Measurements from ENCODE around the gene MAGI2.
A peak's percentile ranks its signal among the peaks of the same experiment; 100 is the strongest.

Gene MAGI2

DNA sequence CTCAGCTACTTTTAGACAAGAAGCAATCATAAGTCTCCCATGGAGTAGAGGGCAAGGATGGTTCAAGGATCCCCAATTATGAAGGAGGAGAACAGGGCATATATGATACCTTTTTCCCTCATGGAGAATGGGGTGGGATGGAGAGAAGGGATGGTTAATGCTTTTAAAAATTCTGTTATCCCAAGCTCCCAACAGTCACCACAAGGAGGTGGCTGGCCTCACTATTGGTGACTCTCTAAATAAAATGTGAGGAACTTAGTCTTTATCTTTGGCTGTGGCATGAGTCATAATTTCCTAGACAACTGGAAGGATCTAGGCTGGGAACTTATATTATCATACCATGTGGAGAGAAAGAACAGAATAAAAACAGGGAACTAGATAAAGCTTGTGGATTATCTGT, 1357.9 kb downstream of the MAGI2 start:
- ChIA-PET CTCF (no interaction called here), POLR2A (ENCODE audit: low non-redundant PET) (no interaction called here)
- TF ChIP-seq, protein P1, sequence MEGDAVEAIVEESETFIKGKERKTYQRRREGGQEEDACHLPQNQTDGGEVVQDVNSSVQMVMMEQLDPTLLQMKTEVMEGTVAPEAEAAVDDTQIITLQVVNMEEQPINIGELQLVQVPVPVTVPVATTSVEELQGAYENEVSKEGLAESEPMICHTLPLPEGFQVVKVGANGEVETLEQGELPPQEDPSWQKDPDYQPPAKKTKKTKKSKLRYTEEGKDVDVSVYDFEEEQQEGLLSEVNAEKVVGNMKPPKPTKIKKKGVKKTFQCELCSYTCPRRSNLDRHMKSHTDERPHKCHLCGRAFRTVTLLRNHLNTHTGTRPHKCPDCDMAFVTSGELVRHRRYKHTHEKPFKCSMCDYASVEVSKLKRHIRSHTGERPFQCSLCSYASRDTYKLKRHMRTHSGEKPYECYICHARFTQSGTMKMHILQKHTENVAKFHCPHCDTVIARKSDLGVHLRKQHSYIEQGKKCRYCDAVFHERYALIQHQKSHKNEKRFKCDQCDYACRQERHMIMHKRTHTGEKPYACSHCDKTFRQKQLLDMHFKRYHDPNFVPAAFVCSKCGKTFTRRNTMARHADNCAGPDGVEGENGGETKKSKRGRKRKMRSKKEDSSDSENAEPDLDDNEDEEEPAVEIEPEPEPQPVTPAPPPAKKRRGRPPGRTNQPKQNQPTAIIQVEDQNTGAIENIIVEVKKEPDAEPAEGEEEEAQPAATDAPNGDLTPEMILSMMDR (conservative IDR thresholded peaks at IDR 0.05; ENCODE audit: low read depth) = no peak
- DNase-seq (ENCODE audit: low spot score) = no peak
- no peak overlapping the region for H3K27ac ChIP-seq

DNA sequence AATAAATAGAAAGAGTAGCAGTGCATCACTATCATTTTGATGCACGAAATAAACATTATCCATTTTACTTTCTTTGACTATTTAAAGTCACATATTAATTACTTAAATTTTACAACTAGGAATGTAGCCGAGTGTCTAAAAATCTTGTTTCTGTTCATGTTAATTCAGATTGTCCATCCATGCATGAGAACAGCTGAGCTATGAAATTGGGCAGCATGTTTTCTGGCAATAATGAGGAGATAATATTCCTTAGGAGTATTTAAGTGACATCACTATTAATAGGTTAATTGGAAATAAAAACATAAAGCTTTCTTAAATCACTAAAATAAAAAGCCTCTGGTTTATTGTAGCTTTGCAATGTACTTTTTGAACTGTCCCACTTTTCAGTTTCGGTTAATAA, 1361.1 kb downstream of the MAGI2 start:
- CTCF ChIA-PET = interaction anchor here (0.6 kb wide), 2 partner anchors 1009 to 1360 kb away, joined by 3 to 9 read pairs; no protein-coding TSS in a partner anchor
- TF ChIP-seq, protein P1 (conservative IDR thresholded peaks at IDR 0.05; ENCODE audit: low read depth) = no peak
- DNase-seq (ENCODE audit: low spot score) = no peak
- POLR2A ChIA-PET (ENCODE audit: low non-redundant PET) = no interaction called here
- no peak overlapping the region for H3K27ac ChIP-seq

DNA sequence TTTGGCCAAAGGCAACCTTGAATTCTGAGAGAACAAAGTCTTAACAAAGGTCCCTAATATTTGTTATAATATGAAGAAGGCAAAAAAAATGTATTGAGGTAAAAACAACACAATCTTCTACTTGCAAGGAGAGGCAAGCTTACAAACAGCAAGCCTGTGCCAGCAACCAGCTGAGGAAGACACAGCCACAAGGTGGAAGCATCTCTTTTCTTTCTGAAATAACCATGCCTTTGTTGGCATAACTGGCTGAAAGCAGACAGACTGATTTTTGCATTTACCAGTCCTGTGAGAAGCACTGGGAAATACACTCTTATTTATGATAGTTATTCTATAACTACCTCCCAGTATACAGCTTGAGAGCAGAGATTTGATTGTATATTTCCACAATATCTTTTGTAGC, 1362.9 kb downstream of the MAGI2 start:
- H3K27ac ChIP-seq = no peak overlapping the region
- CTCF ChIA-PET = no interaction called here
- TF ChIP-seq, protein P1 (conservative IDR thresholded peaks at IDR 0.05; ENCODE audit: low read depth) = no peak
- POLR2A ChIA-PET (ENCODE audit: low non-redundant PET) = no interaction called here
- no peak for DNase-seq (ENCODE audit: low spot score)

DNA sequence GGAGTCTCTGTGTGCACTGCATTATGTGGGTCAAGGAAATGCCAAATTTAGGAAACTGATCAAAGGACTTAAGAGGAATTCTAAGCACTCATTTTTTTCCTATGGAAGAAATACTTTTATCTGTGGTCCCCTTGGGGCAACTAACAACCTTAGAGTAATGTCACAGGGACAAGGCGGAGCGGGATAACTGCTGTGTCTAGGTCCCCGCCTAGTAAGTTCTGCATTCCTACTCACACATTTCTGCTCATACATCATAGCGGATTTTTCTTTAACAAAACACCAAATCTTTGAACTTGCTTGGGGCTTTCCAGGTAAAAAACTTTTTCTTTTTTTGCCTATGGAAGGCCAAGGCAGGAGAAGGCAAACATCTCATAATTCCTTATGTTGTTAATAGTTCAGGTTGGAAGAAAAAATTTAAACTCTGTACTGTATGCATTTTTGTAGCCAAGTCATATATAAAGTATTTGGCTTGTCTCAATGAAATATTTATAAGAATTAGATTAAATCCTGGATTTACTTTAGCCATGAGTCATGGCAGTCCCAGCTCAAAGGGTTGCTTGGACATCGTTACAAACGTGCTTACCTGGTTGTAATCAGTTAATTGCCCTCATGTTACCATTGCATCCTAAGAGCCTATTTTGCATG, 1369.9 kb downstream of the MAGI2 start:
- POLR2A ChIA-PET (ENCODE audit: low non-redundant PET) = no interaction called here
- TF ChIP-seq, protein P1 (conservative IDR thresholded peaks at IDR 0.05; ENCODE audit: low read depth) = no peak
- no peak overlapping the region for H3K27ac ChIP-seq
- CTCF ChIA-PET = no interaction called here
- peak; percentile 9 for DNase-seq (ENCODE audit: low spot score)

DNA sequence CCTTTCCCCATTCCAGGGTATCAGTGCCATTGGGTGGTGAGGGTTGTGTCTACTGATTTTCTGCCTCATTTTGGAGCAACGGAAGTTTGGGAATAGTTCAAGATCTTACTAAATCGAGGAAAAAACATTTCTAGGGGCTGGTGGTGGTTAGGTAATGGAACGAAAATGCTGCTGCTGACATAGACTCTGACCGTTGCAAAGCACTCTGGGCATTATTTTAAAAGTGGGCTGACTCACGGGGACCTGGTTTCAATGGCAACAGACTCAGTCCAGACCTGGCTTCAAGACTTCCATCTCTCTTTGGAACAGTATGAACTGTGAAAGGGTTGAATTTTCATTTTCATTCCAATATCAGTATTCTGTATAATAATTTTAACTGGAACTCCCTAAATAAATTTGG, 1370.9 kb downstream of the MAGI2 start:
- no peak for DNase-seq (ENCODE audit: low spot score)
- CTCF ChIA-PET = no interaction called here

DNA sequence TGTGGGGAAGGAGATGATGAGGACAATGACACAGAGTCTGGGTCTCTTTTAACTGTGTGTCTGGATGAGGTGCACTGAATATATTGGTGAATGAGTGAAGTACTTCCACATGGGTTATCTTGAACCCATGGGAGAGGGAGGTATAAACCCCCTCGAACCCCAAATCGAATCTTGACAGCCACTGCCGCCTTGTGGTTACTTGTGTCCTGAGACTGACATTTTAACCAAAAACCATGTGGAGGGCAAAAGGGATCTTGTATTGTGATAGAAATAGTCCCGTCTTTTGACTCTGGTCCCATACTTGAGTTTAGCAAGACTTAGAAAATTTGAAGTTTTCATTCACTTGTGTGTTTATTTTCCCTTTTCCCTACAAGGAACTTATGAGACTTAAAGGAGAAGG, 1371.6 kb downstream of the MAGI2 start:
- DNase-seq (ENCODE audit: low spot score) = no peak
- CTCF ChIA-PET = no interaction called here
- no peak overlapping the region for H3K27ac ChIP-seq
- POLR2A ChIA-PET (ENCODE audit: low non-redundant PET) = no interaction called here
- TF ChIP-seq, protein P1 (conservative IDR thresholded peaks at IDR 0.05; ENCODE audit: low read depth) = no peak

More for the DNA sequence above, 1370.9 kb downstream of the MAGI2 start:
- no peak overlapping the region for H3K27ac ChIP-seq
- TF ChIP-seq, protein P1 (conservative IDR thresholded peaks at IDR 0.05; ENCODE audit: low read depth) = no peak
- POLR2A ChIA-PET (ENCODE audit: low non-redundant PET) = no interaction called here
